ENCODE results near the gene NKAP.
"Not testable (repeated sequence)": the region's sequence is repeated elsewhere in the genome, so short reads cannot be mapped to it uniquely, and the experiment has no call there.

NKAP gene

GRCh38 chrX:119943185-119943988, at the start of gene NKAP:
TSS of gene NKAP (minus strand) at chrX:119943751. CDS start at chrX:119943605, 146 bp downstream.
- TF ChIP-seq POLR2A (IDR thresholded peaks at IDR 0.05; ENCODE audit: low read depth, low read length), result peak; percentile 66
- DNase-seq (ENCODE audit: insufficient read length, low spot score), result peak; percentile 56
- peak; percentile 88 for FAIRE-seq

GRCh38 chrX:119991005-119991787, 47.6 kb upstream of the NKAP start:
- DNase-seq (ENCODE audit: insufficient read length, low spot score) (no peak), FAIRE-seq (no peak)
- no peak for TF ChIP-seq POLR2A (IDR thresholded peaks at IDR 0.05; ENCODE audit: low read depth, low read length)

- no peak for TF ChIP-seq POLR2A (IDR thresholded peaks at IDR 0.05; ENCODE audit: low read depth, low read length)
- DNase-seq (ENCODE audit: insufficient read length, low spot score) (no peak), FAIRE-seq (no peak)
Measured at GRCh38 chrX:119990556-119991004, 47.0 kb upstream of the NKAP start.

- TF ChIP-seq POLR2A (IDR thresholded peaks at IDR 0.05; ENCODE audit: low read depth, low read length), result no peak
- FAIRE-seq (no peak), DNase-seq (ENCODE audit: insufficient read length, low spot score) (no peak)
Measured at GRCh38 chrX:119989905-119990555, 46.5 kb upstream of the NKAP start.

GRCh38 chrX:119986203-119986602, 42.7 kb upstream of the NKAP start:
- FAIRE-seq, result no peak

GRCh38 chrX:119984652-119985051, 41.1 kb upstream of the NKAP start:
- TF ChIP-seq POLR2A (IDR thresholded peaks at IDR 0.05; ENCODE audit: low read depth, low read length), result no peak
- DNase-seq (ENCODE audit: insufficient read length, low spot score) (no peak), FAIRE-seq (no peak)

More at GRCh38 chrX:119986203-119986602, 42.7 kb upstream of the NKAP start:
- no peak for TF ChIP-seq POLR2A (IDR thresholded peaks at IDR 0.05; ENCODE audit: low read depth, low read length)
- no peak for DNase-seq (ENCODE audit: insufficient read length, low spot score)

- no peak for DNase-seq (ENCODE audit: insufficient read length, low spot score)
- FAIRE-seq, result no peak
- no peak for TF ChIP-seq POLR2A (IDR thresholded peaks at IDR 0.05; ENCODE audit: low read depth, low read length)
Measured at GRCh38 chrX:119983494-119983893, 39.9 kb upstream of the NKAP start.

- no peak for TF ChIP-seq POLR2A (IDR thresholded peaks at IDR 0.05; ENCODE audit: low read depth, low read length)
- DNase-seq (ENCODE audit: insufficient read length, low spot score) (no peak), FAIRE-seq (no peak)
Measured at GRCh38 chrX:119982145-119982544, 38.6 kb upstream of the NKAP start.

GRCh38 chrX:119981286-119982070, 37.9 kb upstream of the NKAP start:
- FAIRE-seq (peak; percentile 52), DNase-seq (ENCODE audit: insufficient read length, low spot score) (peak; percentile 11)
- TF ChIP-seq POLR2A (IDR thresholded peaks at IDR 0.05; ENCODE audit: low read depth, low read length), result no peak

- not testable (repeated sequence) for FAIRE-seq; DNase-seq (ENCODE audit: insufficient read length, low spot score)
Measured at GRCh38 chrX:119977172-119977571, 33.6 kb upstream of the NKAP start.

GRCh38 chrX:119971184-119971583, 27.6 kb upstream of the NKAP start:
- DNase-seq (ENCODE audit: insufficient read length, low spot score) (no peak), FAIRE-seq (no peak)
- no peak for TF ChIP-seq POLR2A (IDR thresholded peaks at IDR 0.05; ENCODE audit: low read depth, low read length)

- DNase-seq (ENCODE audit: insufficient read length, low spot score) (no peak), FAIRE-seq (no peak)
- no peak for TF ChIP-seq POLR2A (IDR thresholded peaks at IDR 0.05; ENCODE audit: low read depth, low read length)
Measured at GRCh38 chrX:119970574-119970973, 27.0 kb upstream of the NKAP start.

- not testable (repeated sequence) for FAIRE-seq; DNase-seq (ENCODE audit: insufficient read length, low spot score)
Measured at GRCh38 chrX:119966837-119967236, 23.3 kb upstream of the NKAP start.
